Keratinocyte (primary cell): ENCODE data around the gene IGF1R. TPM values are rescaled to one million over a fixed set of nuclear protein-coding genes. Genes with fewer than 3 reads are reported as not detected.

Experiments
- DNase-seq: peaks from one replicate; pipeline ENCODE4 v3.0.0-alpha.2; 2011; ENCODE audit warnings: low read depth, missing footprints, low spot score
- FAIRE-seq: peaks from 2 replicates; lab custom pipeline; 2011; peaks lifted over from hg19 to GRCh38; lab: Jason Lieb, UNC
- H2AFZ ChIP-seq: 2 replicates; pipeline ENCODE4 v1.6.0; 2012; ENCODE audit warnings: low read length, control low read depth, inconsistent platforms; ENCODE audit not compliant: control insufficient read depth
- H3K27ac ChIP-seq: 2 replicates; pipeline ENCODE4 v1.5.1; 2011; ENCODE audit warnings: low read length; ENCODE audit not compliant: control insufficient read depth, insufficient read depth
- H3K27me3 ChIP-seq: 3 replicates; pipeline ENCODE4 v1.6.0; 2011; ENCODE audit warnings: low read length; ENCODE audit not compliant: control insufficient read depth, insufficient read depth; ENCODE audit errors: extremely low read depth
- H3K36me3 ChIP-seq, 2 experiments: 2 replicates in 1 of 2; 3 replicates in 1 of 2; pipeline ENCODE4 v1.5.1; 2011; ENCODE audit warnings: low read length in 2 of 2, mild to moderate bottlenecking in 1 of 2; ENCODE audit not compliant: control insufficient read depth in 2 of 2, insufficient read depth in 2 of 2; ENCODE audit errors: extremely low read depth in 1 of 2
- H3K4me1 ChIP-seq: 3 replicates; pipeline ENCODE4 v1.5.1; 2011; ENCODE audit warnings: low read length; ENCODE audit not compliant: control insufficient read depth, insufficient read depth; ENCODE audit errors: extremely low read depth
- H3K4me2 ChIP-seq: 3 replicates; pipeline ENCODE4 v1.6.0; 2011; ENCODE audit warnings: low read depth, low read length; ENCODE audit not compliant: control insufficient read depth, insufficient read depth; ENCODE audit errors: extremely low read depth
- H3K4me3 ChIP-seq, 3 experiments: fragments of 200-600 bp in 1 of 3; sonication (generic) in 1 of 3; 2 replicates in 2 of 3; 3 replicates in 1 of 3; pipeline ENCODE4 v1.5.1; 2011 to 2016; ENCODE audit warnings: low read length in 3 of 3, mild to moderate bottlenecking in 3 of 3, control low read depth in 2 of 3, inconsistent platforms in 1 of 3, low read depth in 1 of 3, mixed read lengths in 1 of 3, mixed run types in 1 of 3, moderate library complexity in 1 of 3; ENCODE audit not compliant: control insufficient read depth in 2 of 3, insufficient read depth in 2 of 3; ENCODE audit errors: extremely low read depth in 1 of 3
- H3K79me2 ChIP-seq: 2 replicates; pipeline ENCODE4 v1.6.0; 2012; ENCODE audit warnings: low read length; ENCODE audit not compliant: control insufficient read depth, insufficient read depth
- H3K9ac ChIP-seq: 3 replicates; pipeline ENCODE4 v1.6.0; 2011; ENCODE audit warnings: low read length; ENCODE audit not compliant: control insufficient read depth, insufficient read depth; ENCODE audit errors: extremely low read depth
- H3K9me1 ChIP-seq: 3 replicates; pipeline ENCODE4 v1.6.0; 2011; ENCODE audit warnings: low read length; ENCODE audit not compliant: control insufficient read depth, insufficient read depth; ENCODE audit errors: extremely low read depth
- H3K9me3 ChIP-seq: 2 replicates; pipeline ENCODE4 v1.5.1; 2012; ENCODE audit warnings: low read depth, low read length; ENCODE audit not compliant: control insufficient read depth
- H4K20me1 ChIP-seq: 3 replicates; pipeline ENCODE4 v1.6.0; 2011; ENCODE audit warnings: low read length; ENCODE audit not compliant: control insufficient read depth, insufficient read depth; ENCODE audit errors: extremely low read depth
- EZH2 ChIP-seq: IDR thresholded peaks from one replicate; pipeline ENCODE4 v1.6.1; 2012; ENCODE audit warnings: inconsistent platforms, mild to moderate bottlenecking, low read length, moderate library complexity
- dilution Hi-C: fragments of 300-500 bp; cut with MboI; formaldehyde crosslinking; loops from one replicate; pipeline ENCODE4 v1.7.0; 2020; ENCODE audit warnings: low sequenced_read_pairs; ENCODE audit not compliant: extremely low pct_ligation_motif_present
- polyA plus RNA-seq, 5 experiments: library from polyadenylated mRNA; depleted of rRNA in 3 of 5; stranded (reverse) in 3 of 5; stranded (forward) in 1 of 5; unstranded in 1 of 5; fragments of >200 nt; gene quantifications; 1 replicate in 1 of 5; 2 replicates in 3 of 5; 3 replicates in 1 of 5; pipeline versions ENCODE4 v1.2.1 to v1.2.3, GENCODE V29; 2011 to 2012; ENCODE audit warnings: missing spikeins in 2 of 5, low read depth in 1 of 5, low replicate concordance in 1 of 5
- TF ChIP-seq, protein P1 (sequence below), 3 experiments: IDR thresholded peaks in 1 of 3; conservative IDR thresholded peaks in 1 of 3; optimal IDR thresholded peaks in 1 of 3; 2 replicates in 2 of 3; 3 replicates in 1 of 3; pipeline versions ENCODE3 to v1.5.1; 2011; ENCODE audit warnings: low read length in 3 of 3, mild to moderate bottlenecking in 3 of 3, moderate library complexity in 2 of 3, control low read depth in 1 of 3, inconsistent platforms in 1 of 3; ENCODE audit not compliant: insufficient read depth in 2 of 3; ENCODE audit errors: extremely low read depth in 1 of 3

IGF1R gene
- polyA plus RNA-seq, 1 donor (not counting 4 experiments of a cell fraction or from before 2014, with no cell fraction given) = 14.5 TPM

DNA sequence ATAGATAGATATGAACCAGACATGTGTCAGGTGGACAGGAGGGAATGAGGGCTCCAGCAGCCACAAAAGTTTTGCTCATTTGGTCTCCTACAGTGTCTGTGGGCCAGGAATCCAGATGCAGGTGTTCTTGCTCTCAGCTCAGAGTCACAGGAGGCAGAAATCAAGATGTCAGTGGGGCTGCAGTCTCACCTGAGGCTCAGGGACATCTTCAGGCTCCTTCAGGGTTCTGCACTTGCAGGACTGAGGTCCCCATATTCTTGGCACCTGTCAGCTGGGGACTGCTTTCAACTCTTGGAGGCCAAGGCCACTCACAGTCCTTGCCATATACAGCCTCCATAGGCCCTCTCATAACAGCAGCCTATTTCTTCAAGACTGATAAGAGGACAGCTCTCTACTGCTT, 301.9 kb downstream of the IGF1R start:
- H3K9ac ChIP-seq = no peak overlapping the region
- no peaks in the 10 kb centered on the region for H3K9me1 ChIP-seq
- H3K9me3 ChIP-seq = no peaks in the 10 kb centered on the region
- no peak overlapping the region for H3K4me2 ChIP-seq
- no peaks in the 10 kb centered on the region for H4K20me1 ChIP-seq
- DNase-seq (no peak), FAIRE-seq (no peak)
- H3K79me2 ChIP-seq = no peaks in the 10 kb centered on the region
- no peak overlapping the region for H2AFZ ChIP-seq
- no peak overlapping the region for H3K4me3 ChIP-seq
- peaks cover 32 to 40% of the 10 kb centered on the region in 2 experiments for H3K36me3 ChIP-seq
- no peaks in the 10 kb centered on the region for H3K4me1 ChIP-seq
- H3K27me3 ChIP-seq = no peaks in the 10 kb centered on the region
- TF ChIP-seq, protein P1, sequence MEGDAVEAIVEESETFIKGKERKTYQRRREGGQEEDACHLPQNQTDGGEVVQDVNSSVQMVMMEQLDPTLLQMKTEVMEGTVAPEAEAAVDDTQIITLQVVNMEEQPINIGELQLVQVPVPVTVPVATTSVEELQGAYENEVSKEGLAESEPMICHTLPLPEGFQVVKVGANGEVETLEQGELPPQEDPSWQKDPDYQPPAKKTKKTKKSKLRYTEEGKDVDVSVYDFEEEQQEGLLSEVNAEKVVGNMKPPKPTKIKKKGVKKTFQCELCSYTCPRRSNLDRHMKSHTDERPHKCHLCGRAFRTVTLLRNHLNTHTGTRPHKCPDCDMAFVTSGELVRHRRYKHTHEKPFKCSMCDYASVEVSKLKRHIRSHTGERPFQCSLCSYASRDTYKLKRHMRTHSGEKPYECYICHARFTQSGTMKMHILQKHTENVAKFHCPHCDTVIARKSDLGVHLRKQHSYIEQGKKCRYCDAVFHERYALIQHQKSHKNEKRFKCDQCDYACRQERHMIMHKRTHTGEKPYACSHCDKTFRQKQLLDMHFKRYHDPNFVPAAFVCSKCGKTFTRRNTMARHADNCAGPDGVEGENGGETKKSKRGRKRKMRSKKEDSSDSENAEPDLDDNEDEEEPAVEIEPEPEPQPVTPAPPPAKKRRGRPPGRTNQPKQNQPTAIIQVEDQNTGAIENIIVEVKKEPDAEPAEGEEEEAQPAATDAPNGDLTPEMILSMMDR (optimal IDR thresholded peaks at IDR 0.05 in 1 of 3, IDR thresholded peaks at IDR 0.05 in 1 of 3, conservative IDR thresholded peaks at IDR 0.05 in 1 of 3; ENCODE audit: extremely low read depth in 1 of 3, insufficient read depth in 2 of 3, low read length in 3 of 3) = no peak
- TF ChIP-seq EZH2 = no peak
- H3K27ac ChIP-seq = no peak overlapping the region
- dilution Hi-C loops = no loop called here

DNA sequence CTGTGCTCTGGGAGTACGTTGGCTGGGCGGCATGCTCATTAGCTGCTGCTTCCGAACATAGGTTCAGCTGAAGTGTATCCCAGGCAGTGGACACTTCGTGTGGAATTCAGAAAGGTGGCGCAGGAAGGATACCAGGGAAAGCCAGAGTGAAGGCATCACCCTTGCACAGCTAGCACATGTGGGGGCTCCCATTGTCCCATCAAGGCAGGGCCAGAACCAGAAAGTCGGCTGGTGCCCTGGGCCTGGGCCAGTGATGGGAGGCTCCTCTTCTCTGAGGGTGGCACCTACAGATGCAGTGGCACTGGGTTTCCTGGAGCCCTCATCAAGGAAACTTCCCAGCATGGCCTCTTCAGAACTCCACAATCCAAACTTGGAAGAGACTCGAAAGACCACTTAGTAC, 302.7 kb downstream of the IGF1R start:
- Histone ChIP-seq H3K4me1 (no peaks in the 10 kb centered on the region), H3K27ac (no peak overlapping the region), H3K27me3 (no peaks in the 10 kb centered on the region), H2AFZ (no peak overlapping the region), H3K9me1 (no peaks in the 10 kb centered on the region), H3K9me3 (no peaks in the 10 kb centered on the region), H4K20me1 (no peaks in the 10 kb centered on the region), H3K9ac (no peak overlapping the region), H3K4me3 (no peak overlapping the region), H3K79me2 (no peaks in the 10 kb centered on the region), H3K4me2 (no peak overlapping the region), H3K36me3 (peaks cover 26 to 38% of the 10 kb centered on the region in 2 experiments)
- DNase-seq (no peak), FAIRE-seq (no peak)
- TF ChIP-seq, protein P1 (optimal IDR thresholded peaks at IDR 0.05 in 1 of 3, IDR thresholded peaks at IDR 0.05 in 1 of 3, conservative IDR thresholded peaks at IDR 0.05 in 1 of 3; ENCODE audit: extremely low read depth in 1 of 3, insufficient read depth in 2 of 3, low read length in 3 of 3) = no peak
- no peak for TF ChIP-seq EZH2
- dilution Hi-C loops = no loop called here
